Liver (tissue), 3 donors: ENCODE measurements around the gene ADGRV1.

Experiments used
- RAD21 ChIP-seq, 2 donors: IDR thresholded peaks; 2 replicates each; pipeline ENCODE4 v1.6.1; 2016; ENCODE audit warnings: antibody characterized with exemption in 2 of 2, mild to moderate bottlenecking in 2 of 2
- RXRA ChIP-seq, 2 donors: IDR thresholded peaks; 2 replicates each; pipeline ENCODE4 v1.6.1; 2017 to 2018; ENCODE audit warnings: antibody characterized with exemption in 2 of 2, mild to moderate bottlenecking in 1 of 2
- TF ChIP-seq, protein P1 (sequence below): fragments of 150-350 bp; IDR thresholded peaks from 2 replicates; pipeline ENCODE4 v1.5.1; 2017; ENCODE audit warnings: improper control_type of control experiment, low read depth, low read length; ENCODE audit not compliant: missing input control
- TF ChIP-seq, protein P2 (sequence below): IDR thresholded peaks from 2 replicates; pipeline ENCODE4 v1.6.1; 2016; ENCODE audit warnings: antibody characterized with exemption, mild to moderate bottlenecking
- TF ChIP-seq, protein P3 (sequence below): IDR thresholded peaks from 2 replicates; pipeline ENCODE4 v1.6.1; 2016; ENCODE audit warnings: antibody characterized with exemption
- donor health status: healthy.
- donor health status: healthy.

DNA sequence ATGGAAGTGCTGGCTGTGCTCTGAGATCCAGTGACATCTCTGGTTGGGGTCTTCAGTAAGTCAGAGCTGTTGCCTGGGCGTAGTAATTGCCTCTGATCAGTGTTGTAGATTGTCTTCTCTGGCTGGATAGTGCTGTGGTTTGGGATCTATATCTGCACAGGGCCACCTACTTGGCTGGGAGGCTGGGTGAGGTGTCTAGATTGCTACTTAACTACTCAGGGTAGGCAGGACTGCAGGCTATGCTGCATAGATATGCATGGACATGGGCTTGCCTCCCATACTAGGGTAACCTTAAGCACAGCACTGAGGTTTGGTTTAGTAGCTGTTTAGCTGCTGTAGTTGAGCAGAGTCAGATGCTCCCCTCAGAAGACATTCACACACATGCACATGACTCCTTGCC lies 181.0 kb downstream of the ADGRV1 start:
- TF ChIP-seq, protein P1, sequence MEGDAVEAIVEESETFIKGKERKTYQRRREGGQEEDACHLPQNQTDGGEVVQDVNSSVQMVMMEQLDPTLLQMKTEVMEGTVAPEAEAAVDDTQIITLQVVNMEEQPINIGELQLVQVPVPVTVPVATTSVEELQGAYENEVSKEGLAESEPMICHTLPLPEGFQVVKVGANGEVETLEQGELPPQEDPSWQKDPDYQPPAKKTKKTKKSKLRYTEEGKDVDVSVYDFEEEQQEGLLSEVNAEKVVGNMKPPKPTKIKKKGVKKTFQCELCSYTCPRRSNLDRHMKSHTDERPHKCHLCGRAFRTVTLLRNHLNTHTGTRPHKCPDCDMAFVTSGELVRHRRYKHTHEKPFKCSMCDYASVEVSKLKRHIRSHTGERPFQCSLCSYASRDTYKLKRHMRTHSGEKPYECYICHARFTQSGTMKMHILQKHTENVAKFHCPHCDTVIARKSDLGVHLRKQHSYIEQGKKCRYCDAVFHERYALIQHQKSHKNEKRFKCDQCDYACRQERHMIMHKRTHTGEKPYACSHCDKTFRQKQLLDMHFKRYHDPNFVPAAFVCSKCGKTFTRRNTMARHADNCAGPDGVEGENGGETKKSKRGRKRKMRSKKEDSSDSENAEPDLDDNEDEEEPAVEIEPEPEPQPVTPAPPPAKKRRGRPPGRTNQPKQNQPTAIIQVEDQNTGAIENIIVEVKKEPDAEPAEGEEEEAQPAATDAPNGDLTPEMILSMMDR = no peak
- TF ChIP-seq, protein P2, sequence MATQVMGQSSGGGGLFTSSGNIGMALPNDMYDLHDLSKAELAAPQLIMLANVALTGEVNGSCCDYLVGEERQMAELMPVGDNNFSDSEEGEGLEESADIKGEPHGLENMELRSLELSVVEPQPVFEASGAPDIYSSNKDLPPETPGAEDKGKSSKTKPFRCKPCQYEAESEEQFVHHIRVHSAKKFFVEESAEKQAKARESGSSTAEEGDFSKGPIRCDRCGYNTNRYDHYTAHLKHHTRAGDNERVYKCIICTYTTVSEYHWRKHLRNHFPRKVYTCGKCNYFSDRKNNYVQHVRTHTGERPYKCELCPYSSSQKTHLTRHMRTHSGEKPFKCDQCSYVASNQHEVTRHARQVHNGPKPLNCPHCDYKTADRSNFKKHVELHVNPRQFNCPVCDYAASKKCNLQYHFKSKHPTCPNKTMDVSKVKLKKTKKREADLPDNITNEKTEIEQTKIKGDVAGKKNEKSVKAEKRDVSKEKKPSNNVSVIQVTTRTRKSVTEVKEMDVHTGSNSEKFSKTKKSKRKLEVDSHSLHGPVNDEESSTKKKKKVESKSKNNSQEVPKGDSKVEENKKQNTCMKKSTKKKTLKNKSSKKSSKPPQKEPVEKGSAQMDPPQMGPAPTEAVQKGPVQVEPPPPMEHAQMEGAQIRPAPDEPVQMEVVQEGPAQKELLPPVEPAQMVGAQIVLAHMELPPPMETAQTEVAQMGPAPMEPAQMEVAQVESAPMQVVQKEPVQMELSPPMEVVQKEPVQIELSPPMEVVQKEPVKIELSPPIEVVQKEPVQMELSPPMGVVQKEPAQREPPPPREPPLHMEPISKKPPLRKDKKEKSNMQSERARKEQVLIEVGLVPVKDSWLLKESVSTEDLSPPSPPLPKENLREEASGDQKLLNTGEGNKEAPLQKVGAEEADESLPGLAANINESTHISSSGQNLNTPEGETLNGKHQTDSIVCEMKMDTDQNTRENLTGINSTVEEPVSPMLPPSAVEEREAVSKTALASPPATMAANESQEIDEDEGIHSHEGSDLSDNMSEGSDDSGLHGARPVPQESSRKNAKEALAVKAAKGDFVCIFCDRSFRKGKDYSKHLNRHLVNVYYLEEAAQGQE = no peak
- TF ChIP-seq, protein P3, sequence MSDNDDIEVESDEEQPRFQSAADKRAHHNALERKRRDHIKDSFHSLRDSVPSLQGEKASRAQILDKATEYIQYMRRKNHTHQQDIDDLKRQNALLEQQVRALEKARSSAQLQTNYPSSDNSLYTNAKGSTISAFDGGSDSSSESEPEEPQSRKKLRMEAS = no peak
- no peak for TF ChIP-seq RXRA (IDR thresholded peaks at IDR 0.05)
- TF ChIP-seq RAD21 (IDR thresholded peaks at IDR 0.05) = no peak
